Activated CD8-positive, alpha-beta T cell treated with anti-CD3 and anti-CD28 coated beads for 36 hours (primary cell): Measurements from ENCODE around the gene LSM11. TPM values are rescaled to one million over a fixed set of nuclear protein-coding genes. Genes with fewer than 3 reads are reported as not detected.
"Not testable (repeated sequence)": the region's sequence is repeated elsewhere in the genome, so short reads cannot be mapped to it uniquely, and the experiment has no call there.

Source experiments
- ATAC-seq: fragments of 200-7000 bp; cut with Tn5 transposase; one replicate; pipeline ENCODE4 v1.10.0; 2021; ENCODE audit warnings: mild to moderate bottlenecking, moderate library complexity
- CTCF ChIA-PET: fragments of 350-600 bp; sonication (Branson Sonifier 250); formaldehyde crosslinking; loops from one replicate; lab custom pipeline; 2021; ENCODE audit warnings: antibody characterized with exemption; lab: Charles Lee
- POLR2A ChIA-PET: fragments of 350-600 bp; sonication (Branson Sonifier 250); formaldehyde crosslinking; loops from one replicate; lab custom pipeline; 2021; ENCODE audit warnings: antibody characterized with exemption; lab: Charles Lee
- DNase-seq: peaks from one replicate; pipeline ENCODE4 v3.0.0-alpha.2; 2020
- H3K27ac Mint-ChIP-seq: one replicate; pipeline ENCODE4 v1.8.0; 2021; ENCODE audit warnings: mild to moderate bottlenecking, mixed read lengths
- H3K27me3 Mint-ChIP-seq: one replicate; pipeline ENCODE4 v1.8.0; 2021; ENCODE audit warnings: mixed read lengths
- H3K36me3 Mint-ChIP-seq: one replicate; pipeline ENCODE4 v1.8.0; 2021; ENCODE audit warnings: low read depth, mixed read lengths
- H3K4me1 Mint-ChIP-seq: one replicate; pipeline ENCODE4 v1.8.0; 2021; ENCODE audit warnings: low read depth, mixed read lengths
- H3K4me3 Mint-ChIP-seq: one replicate; pipeline ENCODE4 v1.8.0; 2021; ENCODE audit warnings: mild to moderate bottlenecking, moderate library complexity, mixed read lengths
- H3K9me3 Mint-ChIP-seq: one replicate; pipeline ENCODE4 v1.8.0; 2021; ENCODE audit warnings: mixed read lengths
- CTCF ChIP-seq: fragments of 200-600 bp; IDR thresholded peaks from one replicate; pipeline ENCODE4 v1.8.0; 2022; ENCODE audit warnings: antibody characterized with exemption, mild to moderate bottlenecking
- intact Hi-C: fragments of 100-400 bp; cut with micrococcal nuclease; formaldehyde crosslinking; loops from one replicate; pipeline ENCODE4 v1.10.0; 2022
- total RNA-seq, 2 experiments: library from RNA; stranded (reverse); gene quantifications; one replicate each; pipeline ENCODE4 v1.2.3, GENCODE V29; 2021

Gene LSM11
- total RNA-seq, 2 experiments from 2014 or later = 7.0 to 7.3 TPM

- H3K4me3 Mint-ChIP-seq = no peak overlapping the region
- peak; percentile 86 for ATAC-seq
- POLR2A ChIA-PET = interaction anchor here (0.9 to 1.2 kb wide), 2 partner anchors 25 to 125 kb away, joined by 3 read pairs; partner anchors contain the start of gene LSM11
- no peaks in the 10 kb centered on the region for H3K27me3 Mint-ChIP-seq
- H3K9me3 Mint-ChIP-seq = no peaks in the 10 kb centered on the region
- no peak overlapping the region for H3K27ac Mint-ChIP-seq
- TF ChIP-seq CTCF = peak; percentile 54
- peak; percentile 4 for DNase-seq
- CTCF ChIA-PET = interaction anchor here (0.7 to 4.9 kb wide), 30 partner anchors 9 to 390 kb away, joined by 3 to 37 read pairs (median 4); partner anchors contain the start of gene LSM11
- peaks cover 4% of the 10 kb centered on the region for H3K4me1 Mint-ChIP-seq
- intact Hi-C loops = no loop called here
- peaks cover 2% of the 10 kb centered on the region for H3K36me3 Mint-ChIP-seq
Observed at GRCh38 chr5:157718519-157718918, 25.0 kb upstream of the LSM11 start.

- Mint-ChIP-seq H3K27ac (no peak overlapping the region), H3K27me3 (no peaks in the 10 kb centered on the region), H3K4me3 (no peak overlapping the region), H3K4me1 (peaks cover 4% of the 10 kb centered on the region), H3K9me3 (no peaks in the 10 kb centered on the region), H3K36me3 (peaks cover 2% of the 10 kb centered on the region)
- POLR2A ChIA-PET = no interaction called here
- DNase-seq = no peak
- CTCF ChIA-PET = interaction anchor here (0.9 to 4.9 kb wide), 22 partner anchors 8 to 391 kb away, joined by 3 to 37 read pairs (median 4); partner anchors contain the start of gene LSM11
- no peak for TF ChIP-seq CTCF
- intact Hi-C loops = no loop called here
- ATAC-seq = no peak
Observed at GRCh38 chr5:157719245-157719644, 24.3 kb upstream of the LSM11 start.

GRCh38 chr5:157721159-157721558 is 22.4 kb upstream of the LSM11 start:
- DNase-seq (no peak), ATAC-seq (no peak)
- Mint-ChIP-seq H3K4me1 (peaks cover 4% of the 10 kb centered on the region), H3K36me3 (peaks cover 2% of the 10 kb centered on the region), H3K9me3 (no peaks in the 10 kb centered on the region), H3K27me3 (no peaks in the 10 kb centered on the region), H3K27ac (no peak overlapping the region), H3K4me3 (no peak overlapping the region)
- ChIA-PET CTCF (interaction anchor here (1.8 kb wide), 2 partner anchors 52 to 289 kb away, joined by 4 to 5 read pairs; no protein-coding TSS in a partner anchor), POLR2A (no interaction called here)
- no peak for TF ChIP-seq CTCF
- intact Hi-C loops = no loop called here

DNA sequence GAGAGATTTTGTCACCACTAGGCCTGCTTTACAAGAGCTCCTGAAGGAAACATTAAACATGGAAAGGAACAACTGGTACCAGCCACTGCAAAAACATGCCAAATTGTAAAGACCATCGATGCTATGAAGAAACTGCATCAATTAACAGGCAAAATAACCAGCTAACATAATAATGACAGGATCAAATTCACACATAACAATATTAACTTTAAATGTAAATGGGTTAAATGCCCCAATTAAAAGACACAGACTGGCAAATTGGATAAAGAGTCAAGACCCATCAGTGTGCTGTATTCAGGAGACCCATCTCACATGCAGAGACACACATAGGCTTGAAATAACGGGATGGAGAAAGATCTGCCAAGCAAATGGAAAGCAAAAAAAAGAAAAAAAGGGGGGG is 20.6 kb upstream of the LSM11 start:
- ATAC-seq, POLR2A ChIA-PET, H3K4me1 Mint-ChIP-seq, H3K27me3 Mint-ChIP-seq, intact Hi-C loops, H3K9me3 Mint-ChIP-seq, DNase-seq, H3K4me3 Mint-ChIP-seq, H3K27ac Mint-ChIP-seq, H3K36me3 Mint-ChIP-seq: not testable (repeated sequence)
- CTCF ChIA-PET = interaction anchor here (1.1 kb wide), 1 partner anchor 20 kb away, joined by 3 read pairs; no protein-coding TSS in a partner anchor

GRCh38 chr5:157726607-157727006 is 16.9 kb upstream of the LSM11 start:
- intact Hi-C loops, CTCF ChIA-PET, DNase-seq, H3K4me3 Mint-ChIP-seq, H3K27ac Mint-ChIP-seq, H3K9me3 Mint-ChIP-seq, H3K27me3 Mint-ChIP-seq, POLR2A ChIA-PET, ATAC-seq: not testable (repeated sequence)
- H3K36me3 Mint-ChIP-seq = peaks cover 12% of the 10 kb centered on the region
- peaks cover 16% of the 10 kb centered on the region for H3K4me1 Mint-ChIP-seq

GRCh38 chr5:157727858-157728257 is 15.7 kb upstream of the LSM11 start:
- H3K4me3 Mint-ChIP-seq, POLR2A ChIA-PET, intact Hi-C loops, ATAC-seq, H3K27ac Mint-ChIP-seq, H3K9me3 Mint-ChIP-seq, H3K27me3 Mint-ChIP-seq, DNase-seq: not testable (repeated sequence)
- Mint-ChIP-seq H3K36me3 (peaks cover 11% of the 10 kb centered on the region), H3K4me1 (peaks cover 26% of the 10 kb centered on the region)
- CTCF ChIA-PET = interaction anchor here (0.8 to 1.5 kb wide), 4 partner anchors 9 to 66 kb away, joined by 3 to 7 read pairs (median 4); partner anchors contain the start of gene LSM11
